HepG2 (cell line): ENCODE measurements around the gene SGSM1. TPM values are rescaled to one million over a fixed set of nuclear protein-coding genes. Genes with fewer than 3 reads are reported as not detected.

Experiments used
- ARNTL ChIP-seq: sonication (generic); formaldehyde crosslinking; IDR thresholded peaks from 2 replicates; pipeline ENCODE4 v1.4.0; 2020; ENCODE audit warnings: mild to moderate bottlenecking, missing genetic modification reagents
- ASH2L ChIP-seq: fragments of 300-600, 200-600 bp; sonication (generic); IDR thresholded peaks from 2 replicates; pipeline ENCODE4 v1.7.0; 2017; ENCODE audit warnings: low read depth, mild to moderate bottlenecking, moderate library complexity, mixed read lengths, low read length; ENCODE audit not compliant: insufficient read length
- ATF7-NPFF ChIP-seq: sonication (generic); formaldehyde crosslinking; IDR thresholded peaks from 2 replicates; pipeline ENCODE4 v1.8.1; 2023; ENCODE audit warnings: mild to moderate bottlenecking, low read depth, missing genetic modification reagents, moderate library complexity
- GFI1 ChIP-seq: sonication (generic); formaldehyde crosslinking; IDR thresholded peaks from 2 replicates; pipeline ENCODE4 v1.5.0; 2020; ENCODE audit warnings: missing genetic modification reagents, mild to moderate bottlenecking, borderline replicate concordance
- IRX3 ChIP-seq: sonication (generic); formaldehyde crosslinking; IDR thresholded peaks from 2 replicates; pipeline ENCODE4 v1.8.1; 2023; ENCODE audit warnings: mild to moderate bottlenecking, low read depth, missing genetic modification reagents, borderline replicate concordance
- KDM5B ChIP-seq: sonication (generic); formaldehyde crosslinking; IDR thresholded peaks from 2 replicates; pipeline ENCODE4 v1.4.0; 2020; ENCODE audit warnings: missing genetic modification reagents, mild to moderate bottlenecking, borderline replicate concordance
- NFATC3 ChIP-seq: sonication (generic); formaldehyde crosslinking; IDR thresholded peaks from 2 replicates; pipeline ENCODE4 v1.5.1; 2020; ENCODE audit warnings: mild to moderate bottlenecking, missing genetic modification reagents
- NR2F6 ChIP-seq, 2 experiments: IDR thresholded peaks; 2 replicates each; pipeline ENCODE4 v1.6.1; 2016; ENCODE audit warnings: antibody characterized with exemption in 1 of 2, mild to moderate bottlenecking in 1 of 2
- PRDM4 ChIP-seq: sonication (generic); formaldehyde crosslinking; IDR thresholded peaks from 2 replicates; pipeline ENCODE4 v1.9.0; 2021; ENCODE audit warnings: missing genetic modification reagents, borderline replicate concordance
- SETDB1 ChIP-seq: sonication (generic); formaldehyde crosslinking; IDR thresholded peaks from 2 replicates; pipeline ENCODE4 v1.5.1; 2020; ENCODE audit warnings: missing genetic modification reagents, mild to moderate bottlenecking, borderline replicate concordance
- SYNCRIP ChIP-seq: fragments of 200-400 bp; formaldehyde crosslinking; IDR thresholded peaks from 2 replicates; pipeline ENCODE4 v1.6.1; 2018; ENCODE audit warnings: mild to moderate bottlenecking, low read depth, low read length; ENCODE audit not compliant: insufficient read depth
- XBP1 ChIP-seq: sonication (generic); formaldehyde crosslinking; IDR thresholded peaks from 2 replicates; pipeline ENCODE4 v1.5.0; 2020; ENCODE audit warnings: missing genetic modification reagents
- ZNF136 ChIP-seq: sonication (generic); formaldehyde crosslinking; IDR thresholded peaks from 2 replicates; pipeline ENCODE4 v1.8.1; 2022; ENCODE audit warnings: low read depth, mild to moderate bottlenecking, moderate library complexity, missing genetic modification reagents
- ZNF282 ChIP-seq: fragments of 450-650 bp; IDR thresholded peaks from 2 replicates; pipeline ENCODE4 v1.6.1; 2018; ENCODE audit not compliant: partially characterized antibody
- ZNF3 ChIP-seq: IDR thresholded peaks from 2 replicates; pipeline ENCODE4 v1.7.0; 2017; ENCODE audit warnings: inconsistent platforms
- ZNF446 ChIP-seq: sonication (generic); formaldehyde crosslinking; IDR thresholded peaks from 2 replicates; pipeline ENCODE4 v1.5.0; 2020; ENCODE audit warnings: mild to moderate bottlenecking, missing genetic modification reagents
- ZNF619 ChIP-seq: sonication (generic); formaldehyde crosslinking; IDR thresholded peaks from 2 replicates; pipeline ENCODE4 v1.4.0; 2020; ENCODE audit warnings: mild to moderate bottlenecking, missing genetic modification reagents
- ZNF766 ChIP-seq: sonication (generic); formaldehyde crosslinking; IDR thresholded peaks from 2 replicates; pipeline ENCODE4 v1.5.0; 2020; ENCODE audit warnings: missing genetic modification reagents, borderline replicate concordance
- ZNF83 ChIP-seq: sonication (generic); formaldehyde crosslinking; IDR thresholded peaks from 2 replicates; pipeline ENCODE4 v1.4.0; 2020; ENCODE audit warnings: missing genetic modification reagents, mild to moderate bottlenecking, borderline replicate concordance
- ZSCAN31 ChIP-seq: sonication (generic); formaldehyde crosslinking; IDR thresholded peaks from 2 replicates; pipeline ENCODE4 v1.5.0; 2020; ENCODE audit warnings: low read depth, mild to moderate bottlenecking, missing genetic modification reagents
- ZSCAN9 ChIP-seq: IDR thresholded peaks from 2 replicates; pipeline ENCODE4 v1.6.1; 2016; ENCODE audit warnings: borderline replicate concordance
- polyA plus RNA-seq, 8 experiments: library from polyadenylated mRNA; depleted of rRNA in 3 of 8; stranded (reverse) in 7 of 8; unstranded in 1 of 8; fragments of >200 nt; fragmentation: Illumina TruSeq in 4 of 8; extraction: Trizol in 4 of 8; gene quantifications; 2 replicates each; pipeline versions ENCODE4 v1.2.1 to v1.2.3, GENCODE V29; 2011 to 2016; ENCODE audit warnings: low read depth in 4 of 8, missing spikeins in 1 of 8, mixed read lengths in 1 of 8; ENCODE audit not compliant: insufficient read depth in 1 of 8
- total RNA-seq, 5 experiments: library from RNA; depleted of rRNA; stranded (reverse); fragments of >200 nt; fragmentation: Illumina TruSeq; extraction: Trizol; gene quantifications; 2 replicates each; pipeline ENCODE4 v1.2.3, GENCODE V29; 2016; ENCODE audit warnings: low read depth in 1 of 5
- TF ChIP-seq, protein P1 (sequence below): sonication (generic); formaldehyde crosslinking; IDR thresholded peaks from 2 replicates; pipeline ENCODE4 v1.8.1; 2023; ENCODE audit warnings: mild to moderate bottlenecking, moderate library complexity, missing genetic modification reagents
- TF ChIP-seq, protein P2 (sequence below): sonication (generic); formaldehyde crosslinking; IDR thresholded peaks from 2 replicates; pipeline ENCODE4 v1.8.1; 2023; ENCODE audit warnings: missing genetic modification reagents, inconsistent platforms, borderline replicate concordance
- TF ChIP-seq, protein P3 (sequence below): sonication (generic); formaldehyde crosslinking; IDR thresholded peaks from 2 replicates; pipeline ENCODE4 v1.4.0; 2020; ENCODE audit warnings: missing genetic modification reagents, low read depth, mild to moderate bottlenecking, borderline replicate concordance

SGSM1 gene
- total and polyA plus RNA-seq, 2 of the 13 experiments (the other 11 are each of a cell fraction or from before 2014, with no cell fraction given): 0.07 TPM; not detected in 1

GRCh38 chr22:24951942-24952836 lies 146.2 kb downstream of the SGSM1 start, which contains the start of gene KIAA1671 (continued):
- TF ChIP-seq ATF7-NPFF (peak; percentile 73; the same call in 1 of the 2 replicates), PRDM4 (CRISPR knock-in tag) (no peak), NFATC3 (no peak), ZSCAN31 (CRISPR knock-in tag) (no peak), SETDB1 (CRISPR knock-in tag) (no peak), ASH2L (no peak), KDM5B (CRISPR knock-in tag) (no peak), IRX3 (CRISPR knock-in tag) (no peak), ZNF766 (CRISPR knock-in tag) (no peak; the same call in 1 of the 2 replicates), SYNCRIP (no peak), ZNF282 (no peak), ZNF83 (CRISPR knock-in tag) (no peak), ZNF3 (CRISPR knock-in tag) (no peak), ZSCAN9 (CRISPR knock-in tag) (no peak), NR2F6 (IDR thresholded peaks at IDR 0.05) (peak; percentile 94), NR2F6 (CRISPR knock-in tag; IDR thresholded peaks at IDR 0.05) (peak; percentile 96), ZNF136 (CRISPR knock-in tag) (no peak; the same call in 1 of the 2 replicates), ZNF619 (no peak), GFI1 (CRISPR knock-in tag) (peak; percentile 53; the same call in 1 of the 2 replicates), ARNTL (CRISPR knock-in tag) (no peak), XBP1 (CRISPR knock-in tag) (no peak), ZNF446 (CRISPR knock-in tag) (no peak)
- TF ChIP-seq, protein P1, sequence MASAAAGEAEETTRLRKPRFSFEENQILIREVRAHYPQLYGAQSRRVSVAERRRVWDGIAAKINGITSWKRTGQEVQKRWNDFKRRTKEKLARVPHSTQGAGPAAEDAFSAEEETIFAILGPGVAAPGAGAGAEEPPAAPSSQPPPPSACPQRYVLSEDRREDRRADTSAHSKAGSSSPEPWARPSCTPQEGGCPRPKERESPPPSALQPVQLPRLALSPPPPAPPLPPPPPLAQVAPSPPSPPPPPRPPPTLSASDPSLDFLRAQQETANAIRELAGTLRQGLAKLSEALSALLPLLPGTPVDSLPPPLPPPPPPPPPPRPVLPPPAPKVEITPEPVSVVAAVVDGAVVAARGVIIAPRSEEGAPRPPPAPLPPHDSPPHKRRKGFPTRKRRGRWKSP (CRISPR knock-in tag): peak; percentile 64; the same call in 1 of the 2 replicates
- TF ChIP-seq, protein P2, sequence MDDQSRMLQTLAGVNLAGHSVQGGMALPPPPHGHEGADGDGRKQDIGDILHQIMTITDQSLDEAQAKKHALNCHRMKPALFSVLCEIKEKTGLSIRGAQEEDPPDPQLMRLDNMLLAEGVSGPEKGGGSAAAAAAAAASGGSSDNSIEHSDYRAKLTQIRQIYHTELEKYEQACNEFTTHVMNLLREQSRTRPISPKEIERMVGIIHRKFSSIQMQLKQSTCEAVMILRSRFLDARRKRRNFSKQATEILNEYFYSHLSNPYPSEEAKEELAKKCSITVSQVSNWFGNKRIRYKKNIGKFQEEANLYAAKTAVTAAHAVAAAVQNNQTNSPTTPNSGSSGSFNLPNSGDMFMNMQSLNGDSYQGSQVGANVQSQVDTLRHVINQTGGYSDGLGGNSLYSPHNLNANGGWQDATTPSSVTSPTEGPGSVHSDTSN (CRISPR knock-in tag): peak; percentile 23; the same call in 1 of the 2 replicates
- TF ChIP-seq, protein P3, sequence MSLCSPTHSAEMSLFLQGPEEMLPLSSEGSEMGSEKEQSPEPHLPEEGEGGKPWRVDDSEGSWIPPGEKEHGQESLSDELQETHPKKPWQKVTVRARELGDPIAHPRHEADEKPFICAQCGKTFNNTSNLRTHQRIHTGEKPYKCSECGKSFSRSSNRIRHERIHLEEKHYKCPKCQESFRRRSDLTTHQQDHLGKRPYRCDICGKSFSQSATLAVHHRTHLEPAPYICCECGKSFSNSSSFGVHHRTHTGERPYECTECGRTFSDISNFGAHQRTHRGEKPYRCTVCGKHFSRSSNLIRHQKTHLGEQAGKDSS: no peak
